Breast epithelium (tissue), 3 donors: ENCODE measurements around the gene SRCAP.

Experiments
- CTCF ChIP-seq, 3 donors: fragments of 450-650 bp; IDR thresholded peaks; one replicate each; pipeline ENCODE4 v1.5.1; 2016 to 2017; ENCODE audit warnings: antibody characterized with exemption in 3 of 3, mild to moderate bottlenecking in 3 of 3, moderate library complexity in 3 of 3
- POLR2A ChIP-seq: fragments of 450-650 bp; IDR thresholded peaks from one replicate; pipeline ENCODE4 v1.6.1; 2016; ENCODE audit warnings: antibody characterized with exemption, mild to moderate bottlenecking, moderate library complexity
- POLR2AphosphoS5 ChIP-seq, 3 donors: sonication (generic); formaldehyde crosslinking; IDR thresholded peaks; one replicate each; pipeline ENCODE4 v1.6.1; 2017; ENCODE audit warnings: antibody characterized with exemption in 3 of 3

- TF ChIP-seq CTCF (IDR thresholded peaks at IDR 0.05) (no peak), POLR2A (no peak), POLR2AphosphoS5 (IDR thresholded peaks at IDR 0.05) (no peak)
Observed at GRCh38 chr16:30761427-30761927, 62.5 kb downstream of the SRCAP start.
